HG03196 (cell line): ENCODE results near the gene LRRC51.

Source experiments
- ATAC-seq: cut with Tn5 transposase; IDR thresholded peaks from one replicate; pipeline ENCODE4 v1.9.1; 2021; ENCODE audit not compliant: unreplicated experiment

LRRC51 gene

GRCh38 chr11:72080326-72081183 is at the start of gene LRRC51, which contains the start of gene NUMA1:
TSS of gene LRRC51 (plus strand) at chr11:72080850. CDS start at chr11:72089084, 8,234 bp downstream.
TSS of gene NUMA1 (minus strand) at chr11:72080542. CDS start at chr11:72035943, 44,599 bp downstream.
- ATAC-seq = peak; percentile 94

DNA sequence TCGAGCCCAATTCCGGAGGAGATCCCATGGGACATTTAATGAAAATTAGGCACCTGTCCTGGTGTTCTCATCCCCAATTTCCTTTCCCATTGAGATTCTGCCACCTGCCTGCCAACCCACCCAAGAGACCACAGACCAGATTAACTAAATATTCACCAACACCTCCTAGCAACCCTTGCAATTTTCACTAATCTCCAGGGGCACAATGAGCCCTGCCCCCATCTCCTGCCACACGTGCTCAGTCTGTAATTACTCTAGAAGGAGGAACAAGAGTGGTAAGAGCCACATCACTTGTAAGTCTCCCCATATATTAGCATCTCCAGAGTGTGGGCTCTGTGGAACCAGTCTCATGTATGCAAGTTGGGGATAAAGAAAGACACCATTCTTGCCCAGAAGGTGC is 44.0 kb upstream of the LRRC51 start:
- ATAC-seq = no peak

DNA sequence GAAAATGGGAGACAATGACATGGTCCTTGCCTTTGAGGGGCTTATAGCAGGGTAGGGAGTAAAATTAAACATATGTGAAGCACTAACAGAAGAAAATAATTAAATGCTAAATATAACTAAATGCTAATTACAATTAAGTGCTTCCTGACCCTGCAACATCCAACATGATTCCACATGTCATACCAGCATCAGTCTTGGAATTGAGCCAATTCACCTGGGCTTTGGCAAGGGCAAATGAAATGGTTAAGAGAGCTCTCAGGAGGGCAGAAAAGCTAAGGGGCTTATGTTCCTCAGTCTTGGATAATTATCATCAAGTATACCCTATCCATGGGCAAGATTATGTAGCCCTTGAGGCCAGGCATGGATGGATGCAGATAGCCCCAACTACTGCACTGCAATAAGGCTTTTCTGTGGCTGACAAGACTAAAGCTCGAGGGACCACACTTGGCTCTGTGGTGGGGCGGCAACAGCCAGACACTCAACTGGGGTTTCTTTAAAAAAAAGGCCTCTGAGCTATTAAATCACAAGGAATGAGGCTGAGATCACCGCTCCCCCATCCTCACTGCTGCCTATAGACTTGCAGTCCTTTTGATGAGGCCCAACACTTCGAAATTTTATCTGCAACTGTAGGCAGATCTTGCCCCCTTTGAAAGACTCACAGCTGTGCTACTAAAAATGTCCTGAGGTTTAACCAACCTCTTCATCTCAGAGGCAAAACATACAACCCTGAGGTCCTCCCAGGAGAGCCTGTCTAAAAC is 42.9 kb upstream of the LRRC51 start:
- no peak for ATAC-seq

- ATAC-seq = no peak
Observed at GRCh38 chr11:72038491-72038890, 42.2 kb upstream of the LRRC51 start.

DNA sequence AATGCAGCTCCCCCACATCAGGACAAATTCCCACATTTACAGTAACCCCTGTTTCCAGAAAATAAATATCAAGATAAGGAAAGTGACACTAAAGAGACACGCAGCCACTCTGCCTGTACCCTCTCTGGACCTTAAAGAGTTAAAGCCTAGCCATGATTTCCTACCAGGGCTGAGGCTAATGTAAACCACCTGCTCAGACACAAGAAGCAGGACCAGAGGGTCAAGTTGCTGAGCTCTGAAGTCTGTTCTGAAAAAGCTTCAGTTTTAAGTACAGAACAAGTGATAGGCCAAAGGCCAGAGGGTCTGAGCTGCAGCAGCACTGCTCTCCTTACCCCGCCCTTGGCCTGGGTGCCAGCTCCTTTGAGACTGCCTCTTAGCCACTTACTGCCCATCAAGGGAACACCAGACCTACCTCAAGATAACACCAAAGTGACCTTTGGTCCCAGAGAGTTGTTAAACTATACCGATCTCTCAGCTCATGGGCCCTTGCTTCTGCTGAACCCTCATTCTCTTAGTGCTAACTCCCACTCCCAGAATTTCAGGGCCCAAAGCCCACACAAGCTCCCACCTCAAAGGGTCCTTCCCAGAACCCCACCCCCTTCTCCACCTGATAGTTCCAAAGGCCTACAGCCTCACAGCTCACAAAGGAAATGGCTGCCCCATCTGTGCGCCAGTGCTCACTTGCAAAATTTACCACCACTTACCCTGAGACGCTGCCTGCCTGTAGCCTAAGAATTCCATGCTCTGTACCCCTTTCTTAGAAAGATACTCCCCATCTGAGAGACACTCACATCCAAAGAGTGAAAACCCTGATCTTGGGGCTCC is 41.4 kb upstream of the LRRC51 start:
- no peak for ATAC-seq

DNA sequence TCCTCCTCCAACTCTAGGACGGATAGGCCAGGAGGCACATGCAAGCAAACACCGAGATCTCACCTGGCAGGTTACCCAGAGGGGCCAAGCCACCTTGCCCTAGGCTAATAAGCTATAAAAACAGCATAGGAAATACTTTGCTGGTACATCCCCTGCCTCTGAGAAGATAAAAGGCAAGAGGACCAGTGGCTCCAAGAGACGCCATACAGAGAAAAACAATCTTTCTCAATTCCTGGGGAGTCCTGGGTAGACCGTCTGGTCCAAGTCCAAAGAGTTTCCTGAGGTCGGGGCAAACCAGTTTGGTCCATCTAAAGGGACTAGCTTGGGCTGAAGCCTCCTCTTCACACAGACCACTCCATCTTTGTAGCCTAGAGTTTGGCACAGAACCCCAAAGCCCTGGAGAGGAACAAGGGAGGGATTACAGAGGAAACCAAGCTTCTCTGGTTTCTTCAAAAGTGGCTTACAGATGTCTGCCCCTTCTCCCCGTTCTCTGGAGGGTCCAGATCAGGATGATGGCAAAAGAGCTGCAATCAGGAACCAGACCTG is 40.7 kb upstream of the LRRC51 start:
- no peak for ATAC-seq

- ATAC-seq = no peak
Observed at GRCh38 chr11:72040491-72041363, 39.9 kb upstream of the LRRC51 start.

GRCh38 chr11:72041364-72042063 is 39.1 kb upstream of the LRRC51 start:
- no peak for ATAC-seq

DNA sequence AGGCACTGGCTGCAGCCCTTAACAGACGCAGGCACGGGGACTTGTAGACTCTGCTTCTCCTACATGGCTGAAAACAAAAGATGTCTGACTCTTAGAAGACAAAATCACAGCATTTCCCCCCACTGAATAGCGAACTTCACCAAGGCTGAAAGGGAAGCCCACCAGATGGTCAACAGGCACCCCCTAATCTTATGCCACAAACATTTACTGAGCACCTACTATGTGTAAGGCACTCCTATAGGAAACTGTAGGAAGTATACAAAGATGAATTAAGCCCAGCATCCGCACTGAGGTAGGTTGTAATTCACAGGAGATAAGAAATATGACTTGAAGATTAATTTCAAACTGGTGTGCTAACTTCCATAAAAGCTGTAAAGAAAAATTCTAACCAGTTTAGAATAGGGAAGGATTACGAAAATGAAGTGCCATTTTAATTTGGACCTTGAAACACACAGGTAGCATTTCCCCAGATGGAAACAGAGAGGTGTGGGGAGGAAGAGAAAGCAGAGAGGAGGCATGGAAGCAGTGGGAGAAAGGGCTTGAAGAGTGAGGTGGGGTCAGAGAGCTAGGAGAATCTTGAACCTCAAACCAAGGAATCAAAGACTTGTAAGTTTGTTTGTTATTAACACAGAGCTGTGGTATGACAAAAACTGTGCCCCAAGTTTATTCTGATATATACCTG is 38.4 kb upstream of the LRRC51 start:
- no peak for ATAC-seq

GRCh38 chr11:72045849-72046248 is 34.8 kb upstream of the LRRC51 start:
- ATAC-seq = no peak

- no peak for ATAC-seq
Observed at GRCh38 chr11:72048766-72049460, 31.7 kb upstream of the LRRC51 start.

GRCh38 chr11:72058416-72059034 is 22.1 kb upstream of the LRRC51 start:
- ATAC-seq = no peak

DNA sequence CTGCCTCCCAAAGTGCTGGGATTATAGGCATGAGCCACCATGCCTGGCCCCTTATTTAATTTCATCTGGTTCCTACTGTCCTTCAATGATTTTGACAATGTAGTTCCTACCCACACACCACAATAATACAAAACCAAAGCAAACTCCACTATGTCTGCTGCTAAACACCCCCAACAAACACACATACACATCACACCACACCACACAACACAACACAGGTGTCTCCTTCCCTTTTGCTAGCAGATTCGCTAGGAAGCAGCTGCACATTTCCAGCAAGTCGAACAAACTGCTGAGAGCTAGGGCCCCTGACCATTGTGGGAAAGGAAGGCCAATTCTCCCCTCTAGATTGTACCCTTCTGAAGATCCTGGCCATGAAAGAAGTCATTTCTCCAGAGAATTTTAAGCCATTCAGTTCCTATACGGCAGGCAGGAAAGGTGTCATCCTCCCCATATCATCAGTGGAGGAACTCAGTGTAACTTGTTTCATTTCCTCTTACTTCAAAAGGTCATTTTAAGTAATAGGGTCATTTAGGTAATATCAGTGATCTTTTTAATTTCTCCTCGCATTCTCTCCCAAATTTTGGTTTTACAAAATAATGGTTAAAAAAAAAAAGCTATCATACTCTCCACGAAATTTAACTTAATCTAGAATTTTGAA is 18.8 kb upstream of the LRRC51 start:
- ATAC-seq = no peak

DNA sequence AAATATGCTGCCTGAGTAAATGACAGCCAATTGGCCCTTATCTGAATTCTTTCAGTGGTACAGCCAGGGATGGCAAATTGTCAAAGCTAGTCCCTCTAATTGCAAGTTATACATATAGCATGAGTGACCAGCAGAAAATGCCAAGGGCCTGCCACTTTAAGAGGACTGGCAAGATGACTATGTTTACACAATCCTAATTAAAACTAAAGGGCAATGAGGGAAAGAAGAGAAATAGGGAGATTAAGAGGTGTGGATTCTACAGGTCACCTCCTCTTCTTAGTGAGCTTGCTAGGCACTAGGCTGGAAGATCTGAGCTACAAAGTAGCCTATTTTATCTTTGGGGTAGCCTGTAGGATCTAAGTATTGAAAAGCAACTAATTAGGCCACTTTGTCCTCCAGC is 13.8 kb upstream of the LRRC51 start:
- no peak for ATAC-seq

DNA sequence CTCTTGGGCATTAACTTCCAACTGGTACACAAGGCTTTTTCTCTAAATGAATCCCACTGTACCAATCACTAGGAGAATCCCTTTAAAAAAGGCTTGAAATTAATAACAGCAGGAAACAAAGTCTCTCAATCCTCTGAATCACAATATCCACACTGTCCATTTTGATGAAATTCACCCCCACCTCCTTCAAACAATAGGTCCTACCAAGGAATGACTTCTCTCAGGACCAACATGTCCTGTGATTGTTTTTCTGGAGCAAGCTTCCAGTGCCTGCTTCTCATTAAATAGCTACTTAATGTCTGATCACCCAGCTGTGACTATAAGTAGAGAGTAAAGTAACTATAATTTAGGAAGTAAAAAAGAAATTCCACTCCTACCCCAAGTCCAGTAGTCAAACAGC is 13.4 kb upstream of the LRRC51 start:
- no peak for ATAC-seq

DNA sequence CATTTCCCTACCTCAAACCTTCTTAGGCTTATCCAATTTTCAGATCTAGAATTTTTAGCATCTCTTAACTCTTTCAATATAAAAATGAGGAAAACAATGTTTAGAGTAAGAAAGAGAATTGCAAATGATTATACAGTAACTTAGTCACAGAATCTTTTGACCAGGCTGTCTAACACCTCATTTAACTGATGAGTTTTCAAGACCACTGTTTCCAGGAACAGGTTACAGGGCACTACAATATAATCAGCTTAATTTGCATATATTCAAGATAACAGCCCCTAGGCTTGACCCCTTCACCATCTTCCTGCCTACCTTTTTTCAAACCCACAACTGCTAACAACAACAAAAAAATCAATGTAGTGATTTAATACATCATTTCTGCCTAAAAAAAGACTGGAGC is 13.0 kb upstream of the LRRC51 start:
- ATAC-seq = no peak

DNA sequence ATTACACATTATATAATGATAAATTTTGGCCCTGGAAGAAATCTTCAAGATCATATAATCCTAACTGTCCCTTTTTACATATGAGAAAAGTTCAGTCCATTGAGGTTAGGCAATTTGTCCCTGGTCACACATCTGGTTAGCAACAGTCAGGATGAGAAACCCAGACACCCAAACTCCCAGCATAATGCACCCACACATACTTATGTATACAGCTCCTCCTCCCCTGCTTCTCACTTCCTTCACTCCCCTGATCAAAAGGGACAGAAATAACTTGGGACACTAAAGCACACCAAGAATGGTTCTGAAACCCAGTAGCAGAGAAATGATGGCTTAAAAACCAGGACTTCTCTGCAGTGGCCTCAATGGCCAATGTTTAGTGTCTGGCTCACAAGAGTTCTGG is 11.4 kb upstream of the LRRC51 start:
- no peak for ATAC-seq
